K562 (cell line): Measurements from ENCODE around the gene FKBP9. TPM values are rescaled to one million over a fixed set of nuclear protein-coding genes. Genes with fewer than 3 reads are reported as not detected.

Experiments used
- BACH1 ChIP-seq: fragments of 200-800 bp; sonication (Bioruptor generic); IDR thresholded peaks from 2 replicates; pipeline ENCODE4 v1.6.1; 2016; ENCODE audit warnings: missing genetic modification characterization, missing compliant biosample characterization
- E2F5 ChIP-seq: sonication (generic); formaldehyde crosslinking; IDR thresholded peaks from 2 replicates; pipeline ENCODE4 v1.8.0; 2022; ENCODE audit warnings: mild to moderate bottlenecking, missing genetic modification reagents
- ETV1 ChIP-seq: fragments of 450-650 bp; conservative IDR thresholded peaks from 2 replicates; pipeline ENCODE4 v1.6.1; 2016; ENCODE audit warnings: missing genetic modification characterization, control low read depth, low read depth, missing compliant biosample characterization
- ETV5 ChIP-seq: sonication (generic); formaldehyde crosslinking; IDR thresholded peaks from 2 replicates; pipeline ENCODE4 v1.4.0; 2020; ENCODE audit warnings: low read depth, mild to moderate bottlenecking, missing genetic modification reagents
- MTA1 ChIP-seq: fragments of 450-650 bp; IDR thresholded peaks from 2 replicates; pipeline ENCODE4 v1.6.1; 2017; ENCODE audit warnings: borderline replicate concordance
- MYNN ChIP-seq, 2 experiments: sonication (generic); formaldehyde crosslinking in 1 of 2; IDR thresholded peaks; 2 replicates each; pipeline versions ENCODE4 v1.5.0 to v1.6.1; 2016 to 2020; ENCODE audit warnings: antibody characterized with exemption in 1 of 2, missing genetic modification reagents in 1 of 2
- PBX2 ChIP-seq, 2 experiments: IDR thresholded peaks in 1 of 2; conservative IDR thresholded peaks in 1 of 2; 2 replicates each; pipeline ENCODE4 v1.6.1; 2016; ENCODE audit warnings: low read depth in 2 of 2, mild to moderate bottlenecking in 1 of 2, missing compliant biosample characterization in 1 of 2, missing genetic modification characterization in 1 of 2, moderate library complexity in 1 of 2
- PTBP1 ChIP-seq: fragments of 200-400 bp; formaldehyde crosslinking; IDR thresholded peaks from 2 replicates; pipeline ENCODE4 v1.6.1; 2017; ENCODE audit warnings: low read depth, low read length
- RB1 ChIP-seq: fragments of 450-650 bp; IDR thresholded peaks from 2 replicates; pipeline ENCODE4 v1.6.1; 2017; ENCODE audit warnings: low read depth, mild to moderate bottlenecking
- SFPQ ChIP-seq: fragments of 200-400 bp; formaldehyde crosslinking; IDR thresholded peaks from 2 replicates; pipeline ENCODE4 v1.6.1; 2017; ENCODE audit warnings: mild to moderate bottlenecking, low read depth, low read length, moderate library complexity
- SMARCB1 ChIP-seq: IDR thresholded peaks from 2 replicates; pipeline ENCODE4 v1.6.1; 2011; ENCODE audit warnings: improper control_type of control experiment, low read depth; ENCODE audit not compliant: insufficient read length
- SP2 ChIP-seq: IDR thresholded peaks from 2 replicates; pipeline ENCODE4 v1.6.1; 2011; ENCODE audit warnings: mild to moderate bottlenecking, low read depth, low read length, moderate library complexity; ENCODE audit not compliant: poor library complexity, severe bottlenecking; ENCODE audit errors: extremely low read depth
- STAG1 ChIP-seq: sonication (generic); formaldehyde crosslinking; IDR thresholded peaks from 2 replicates; pipeline ENCODE4 v1.5.0; 2020; ENCODE audit warnings: missing genetic modification reagents, borderline replicate concordance
- VEZF1 ChIP-seq: fragments of 200-800 bp; sonication (Bioruptor generic); IDR thresholded peaks from 2 replicates; pipeline ENCODE4 v1.6.1; 2017; ENCODE audit warnings: missing genetic modification characterization, missing compliant biosample characterization
- ZBTB43 ChIP-seq: sonication (generic); formaldehyde crosslinking; IDR thresholded peaks from 2 replicates; pipeline ENCODE4 v1.8.0; 2023; ENCODE audit warnings: mild to moderate bottlenecking, missing genetic modification reagents
- ZC3H11A ChIP-seq: IDR thresholded peaks from 2 replicates; pipeline ENCODE4 v1.6.1; 2012; ENCODE audit warnings: low read depth, low read length, improper control_type of control experiment
- polyA plus RNA-seq, 8 experiments: library from polyadenylated mRNA; depleted of rRNA in 4 of 8; stranded (reverse) in 5 of 8; unstranded in 3 of 8; fragments of >200 nt; fragmentation: Nextera tagmentation in 2 of 8; fragmentation: Illumina TruSeq in 1 of 8; extraction: Ambion mirVana in 2 of 8; extraction: Trizol in 1 of 8; gene quantifications; 2 replicates each; pipeline versions ENCODE4 v1.2.1 to v1.2.3, GENCODE V29; 2011 to 2014; ENCODE audit warnings: inconsistent platforms in 1 of 8, missing spikeins in 1 of 8
- total RNA-seq, 7 experiments: library from RNA; depleted of rRNA in 6 of 7; stranded (reverse); fragments of >200 nt in 6 of 7; fragmentation: Illumina TruSeq in 2 of 7; extraction: Trizol in 2 of 7; gene quantifications; 2 replicates each; pipeline versions ENCODE4 v1.2.1 to v1.2.3, GENCODE V29; 2011 to 2021; ENCODE audit warnings: low replicate concordance in 1 of 7

Gene FKBP9
- total and polyA plus RNA-seq, 9 of the 15 experiments (the other 6 are each of a cell fraction or from before 2014, with no cell fraction given): 5.9 to 23.7 (median 15.8) TPM

GRCh38 chr7:32957326-32958045, at the start of gene FKBP9 (continued):
- TF ChIP-seq PBX2 (CRISPR knock-in tag; IDR thresholded peaks at IDR 0.05; ENCODE audit: low read depth): no peak
- no peak for TF ChIP-seq PBX2 (tag; conservative IDR thresholded peaks at IDR 0.05; ENCODE audit: low read depth)
- no peak for TF ChIP-seq MTA1
- TF ChIP-seq ETV1: peak; percentile 54
- no peak for TF ChIP-seq ZBTB43 (CRISPR knock-in tag)
- TF ChIP-seq SP2: no peak
- no peak for TF ChIP-seq BACH1
- TF ChIP-seq ZC3H11A: no peak
- no peak for TF ChIP-seq PTBP1
- TF ChIP-seq E2F5 (CRISPR knock-in tag): peak; percentile 55; the same call in 1 of the 2 replicates
- no peak for TF ChIP-seq MYNN (IDR thresholded peaks at IDR 0.05)
- no peak for TF ChIP-seq MYNN (CRISPR knock-in tag; IDR thresholded peaks at IDR 0.05)
- peak; percentile 78; the same call in 1 of the 2 replicates for TF ChIP-seq RB1
- no peak for TF ChIP-seq SFPQ
- TF ChIP-seq STAG1 (CRISPR knock-in tag): no peak
- 0 out of 2 replicates have a peak, but pooled peaks have one; percentile 41 for TF ChIP-seq ETV5 (CRISPR knock-in tag)
- TF ChIP-seq VEZF1: peak; percentile 97
- no peak for TF ChIP-seq SMARCB1
